Measurements from ENCODE around the gene MFN1.

MFN1 gene

GRCh38 chr3:179308001-179308400, 39.5 kb upstream of the MFN1 start:
- no peak overlapping the region for H2AK5ac ChIP-seq (ENCODE audit: low read length)
- H3K79me1 ChIP-seq (ENCODE audit: low read length) = no peaks in the 10 kb centered on the region
- H3K9me3 ChIP-seq (ENCODE audit: insufficient read depth, low read depth, low read length) = no peaks in the 10 kb centered on the region
- H2AFZ ChIP-seq (ENCODE audit: insufficient read depth, low read length, poor library complexity) = no peak overlapping the region
- no peak overlapping the region for H3K14ac ChIP-seq (ENCODE audit: low read length)
- no peak overlapping the region for H3K27ac ChIP-seq (ENCODE audit: low read depth, low read length)
- H3K4ac ChIP-seq (ENCODE audit: low read depth, low read length) = no peak overlapping the region
- no peak overlapping the region for H2BK5ac ChIP-seq (ENCODE audit: low read depth, low read length, poor library complexity)
- no peak overlapping the region for H3K9ac ChIP-seq (ENCODE audit: low read length)
- no peaks in the 10 kb centered on the region for H3K27me3 ChIP-seq (ENCODE audit: insufficient read depth, low read length)
- H3K79me2 ChIP-seq (ENCODE audit: control insufficient read depth, insufficient read depth, low read length, poor library complexity) = no peaks in the 10 kb centered on the region
- no peaks in the 10 kb centered on the region for H3K4me1 ChIP-seq (ENCODE audit: control insufficient read depth in 1 of 2, insufficient read depth in 2 of 2, low read length in 2 of 2)
- no peak overlapping the region for H3K18ac ChIP-seq (ENCODE audit: low read length)
- no peak overlapping the region for H2BK12ac ChIP-seq (ENCODE audit: low read length)
- H3K4me2 ChIP-seq (ENCODE audit: low read length) = no peak overlapping the region
- no peaks in the 10 kb centered on the region for H3K36me3 ChIP-seq (ENCODE audit: control insufficient read depth in 1 of 2, insufficient read depth in 2 of 2, low read length in 2 of 2)
- no peak overlapping the region for H3K23ac ChIP-seq (ENCODE audit: low read length)
- no peak overlapping the region for H4K91ac ChIP-seq (ENCODE audit: low read depth, low read length)
- DNase-seq = peak in 1 of 2 donors; percentile 21
- no peak overlapping the region for H2BK120ac ChIP-seq (ENCODE audit: insufficient read depth, low read length, poor library complexity)
- H3K4me3 ChIP-seq (ENCODE audit: low read depth, low read length) = no peak overlapping the region
- H4K8ac ChIP-seq (ENCODE audit: low read depth, low read length) = no peak overlapping the region
- no peak overlapping the region for H4K12ac ChIP-seq (ENCODE audit: low read depth, low read length)

GRCh38 chr3:179309225-179310078, 38.1 kb upstream of the MFN1 start:
- Histone ChIP-seq H4K12ac (ENCODE audit: low read depth, low read length) (no peak overlapping the region), H3K9ac (ENCODE audit: low read length) (no peak overlapping the region), H2BK120ac (ENCODE audit: insufficient read depth, low read length, poor library complexity) (no peak overlapping the region), H3K14ac (ENCODE audit: low read length) (no peak overlapping the region), H3K79me2 (ENCODE audit: control insufficient read depth, insufficient read depth, low read length, poor library complexity) (no peaks in the 10 kb centered on the region), H3K27ac (ENCODE audit: low read depth, low read length) (no peak overlapping the region), H4K91ac (ENCODE audit: low read depth, low read length) (no peak overlapping the region), H3K9me3 (ENCODE audit: insufficient read depth, low read depth, low read length) (no peaks in the 10 kb centered on the region), H3K4me1 (ENCODE audit: control insufficient read depth in 1 of 2, insufficient read depth in 2 of 2, low read length in 2 of 2) (no peaks in the 10 kb centered on the region), H2AK5ac (ENCODE audit: low read length) (no peak overlapping the region), H2AFZ (ENCODE audit: insufficient read depth, low read length, poor library complexity) (no peak overlapping the region), H2BK5ac (ENCODE audit: low read depth, low read length, poor library complexity) (no peak overlapping the region), H3K4me3 (ENCODE audit: low read depth, low read length) (no peak overlapping the region), H3K18ac (ENCODE audit: low read length) (no peak overlapping the region), H3K27me3 (ENCODE audit: insufficient read depth, low read length) (no peaks in the 10 kb centered on the region), H3K79me1 (ENCODE audit: low read length) (no peaks in the 10 kb centered on the region), H3K4ac (ENCODE audit: low read depth, low read length) (no peak overlapping the region), H3K36me3 (ENCODE audit: control insufficient read depth in 1 of 2, insufficient read depth in 2 of 2, low read length in 2 of 2) (no peaks in the 10 kb centered on the region), H3K4me2 (ENCODE audit: low read length) (no peak overlapping the region), H2BK12ac (ENCODE audit: low read length) (no peak overlapping the region), H3K23ac (ENCODE audit: low read length) (no peak overlapping the region), H4K8ac (ENCODE audit: low read depth, low read length) (no peak overlapping the region)
- DNase-seq = no peak
- no CpG with 5 or more reads among the region's 1 CpG for WGBS (ENCODE audit: extremely low coverage, insufficient coverage, insufficient read length)

- peaks cover 11% of the 10 kb centered on the region for H3K79me1 ChIP-seq (ENCODE audit: low read length)
- H3K4me3 ChIP-seq (ENCODE audit: low read depth, low read length) = no peak overlapping the region
- H3K4me2 ChIP-seq (ENCODE audit: low read length) = no peak overlapping the region
- H3K9ac ChIP-seq (ENCODE audit: low read length) = no peak overlapping the region
- H3K27ac ChIP-seq (ENCODE audit: low read depth, low read length) = no peak overlapping the region
- no peak overlapping the region for H2BK120ac ChIP-seq (ENCODE audit: insufficient read depth, low read length, poor library complexity)
- H4K12ac ChIP-seq (ENCODE audit: low read depth, low read length) = no peak overlapping the region
- H3K4me1 ChIP-seq (ENCODE audit: control insufficient read depth in 1 of 2, insufficient read depth in 2 of 2, low read length in 2 of 2) = no peaks in the 10 kb centered on the region
- peaks cover 10% of the 10 kb centered on the region for H3K79me2 ChIP-seq (ENCODE audit: control insufficient read depth, insufficient read depth, low read length, poor library complexity)
- no peaks in the 10 kb centered on the region for H3K36me3 ChIP-seq (ENCODE audit: control insufficient read depth in 1 of 2, insufficient read depth in 2 of 2, low read length in 2 of 2)
- H4K91ac ChIP-seq (ENCODE audit: low read depth, low read length) = no peak overlapping the region
- no peaks in the 10 kb centered on the region for H3K27me3 ChIP-seq (ENCODE audit: insufficient read depth, low read length)
- no peak overlapping the region for H4K8ac ChIP-seq (ENCODE audit: low read depth, low read length)
- H3K14ac ChIP-seq (ENCODE audit: low read length) = no peak overlapping the region
- H2BK5ac ChIP-seq (ENCODE audit: low read depth, low read length, poor library complexity) = no peak overlapping the region
- H3K23ac ChIP-seq (ENCODE audit: low read length) = no peak overlapping the region
- no peaks in the 10 kb centered on the region for H3K9me3 ChIP-seq (ENCODE audit: insufficient read depth, low read depth, low read length)
- no peak overlapping the region for H2BK12ac ChIP-seq (ENCODE audit: low read length)
- no peak overlapping the region for H3K18ac ChIP-seq (ENCODE audit: low read length)
- H3K4ac ChIP-seq (ENCODE audit: low read depth, low read length) = no peak overlapping the region
- no peak overlapping the region for H2AK5ac ChIP-seq (ENCODE audit: low read length)
- WGBS (ENCODE audit: extremely low coverage, insufficient coverage, insufficient read length) = no CpG with 5 or more reads among the region's 2 CpGs
- peak; percentile 47 to 60 for DNase-seq
- no peak overlapping the region for H2AFZ ChIP-seq (ENCODE audit: insufficient read depth, low read length, poor library complexity)
Measured at GRCh38 chr3:179318876-179319275, 28.6 kb upstream of the MFN1 start.

GRCh38 chr3:179321668-179322285, 25.7 kb upstream of the MFN1 start:
- no peak overlapping the region for H3K9ac ChIP-seq (ENCODE audit: low read length)
- H3K9me3 ChIP-seq (ENCODE audit: insufficient read depth, low read depth, low read length) = no peaks in the 10 kb centered on the region
- H3K14ac ChIP-seq (ENCODE audit: low read length) = no peak overlapping the region
- H3K4me3 ChIP-seq (ENCODE audit: low read depth, low read length) = no peak overlapping the region
- peaks cover 0 to 2% of the 10 kb centered on the region in 2 experiments for H3K4me1 ChIP-seq (ENCODE audit: control insufficient read depth in 1 of 2, insufficient read depth in 2 of 2, low read length in 2 of 2)
- no peak overlapping the region for H2AFZ ChIP-seq (ENCODE audit: insufficient read depth, low read length, poor library complexity)
- H2BK5ac ChIP-seq (ENCODE audit: low read depth, low read length, poor library complexity) = no peak overlapping the region
- peaks cover 13% of the 10 kb centered on the region for H3K79me2 ChIP-seq (ENCODE audit: control insufficient read depth, insufficient read depth, low read length, poor library complexity)
- H2BK120ac ChIP-seq (ENCODE audit: insufficient read depth, low read length, poor library complexity) = no peak overlapping the region
- no peak overlapping the region for H2BK12ac ChIP-seq (ENCODE audit: low read length)
- no peak overlapping the region for H3K4ac ChIP-seq (ENCODE audit: low read depth, low read length)
- H3K23ac ChIP-seq (ENCODE audit: low read length) = no peak overlapping the region
- H4K12ac ChIP-seq (ENCODE audit: low read depth, low read length) = no peak overlapping the region
- H3K36me3 ChIP-seq (ENCODE audit: control insufficient read depth in 1 of 2, insufficient read depth in 2 of 2, low read length in 2 of 2) = peaks cover 4 to 6% of the 10 kb centered on the region in 2 experiments
- no peak overlapping the region for H3K18ac ChIP-seq (ENCODE audit: low read length)
- no peak overlapping the region for H2AK5ac ChIP-seq (ENCODE audit: low read length)
- peaks cover 11% of the 10 kb centered on the region for H3K79me1 ChIP-seq (ENCODE audit: low read length)
- no CpG with 5 or more reads among the region's 10 CpGs for WGBS (ENCODE audit: extremely low coverage, insufficient coverage, insufficient read length)
- H3K27ac ChIP-seq (ENCODE audit: low read depth, low read length) = no peak overlapping the region
- no peak overlapping the region for H4K8ac ChIP-seq (ENCODE audit: low read depth, low read length)
- no peaks in the 10 kb centered on the region for H3K27me3 ChIP-seq (ENCODE audit: insufficient read depth, low read length)
- no peak overlapping the region for H3K4me2 ChIP-seq (ENCODE audit: low read length)
- DNase-seq = peak in 1 of 2 donors; percentile 44
- H4K91ac ChIP-seq (ENCODE audit: low read depth, low read length) = no peak overlapping the region
